Mammary epithelial cell (primary cell): ENCODE measurements around the gene RUNX2.

ENCODE experiments used
- CTCF ChIP-seq, 2 donors: IDR thresholded peaks in 1 of 2; conservative IDR thresholded peaks in 1 of 2; 2 replicates each; pipeline ENCODE4 v1.5.1; 2011 to 2012; ENCODE audit warnings: inconsistent platforms in 2 of 2, low read length in 2 of 2, mild to moderate bottlenecking in 2 of 2, control low read depth in 1 of 2, low read depth in 1 of 2; ENCODE audit not compliant: insufficient read depth in 1 of 2; ENCODE audit errors: extremely low read depth in 1 of 2
- EZH2 ChIP-seq: IDR thresholded peaks from 2 replicates; pipeline ENCODE4 v1.6.1; 2012; ENCODE audit warnings: low read length, inconsistent platforms, borderline replicate concordance

GRCh38 chr6:45663251-45664221, 335.4 kb downstream of the RUNX2 start:
- TF ChIP-seq CTCF (conservative IDR thresholded peaks at IDR 0.05 in 1 of 2, IDR thresholded peaks at IDR 0.05 in 1 of 2; ENCODE audit: extremely low read depth in 1 of 2, insufficient read depth in 1 of 2, low read depth in 1 of 2, low read length in 2 of 2) = no peak
- no peak for TF ChIP-seq EZH2
